Spleen (tissue), 11 donors: ENCODE results near the gene GP1BB. TPM values are rescaled to one million over a fixed set of nuclear protein-coding genes. Genes with fewer than 3 reads are reported as not detected.

Experiments
- DNase-seq: peaks from one replicate; pipeline ENCODE4 v3.0.0-alpha.2; 2020
- H3K27ac ChIP-seq, 8 donors: fragments of 200-600 bp; sonication (generic) in 7 of 8; 1 replicate in 4 of 8; 2 replicates in 4 of 8; pipeline versions ENCODE4 v1.5.0 to v1.8.0; 2016 to 2021; ENCODE audit warnings: inconsistent platforms in 4 of 8, mild to moderate bottlenecking in 4 of 8, moderate library complexity in 1 of 8
- H3K27me3 ChIP-seq, 7 donors: fragments of 200-600 bp; sonication (generic) in 6 of 7; replicated peaks in 1 of 7; 1 replicate in 4 of 7; 2 replicates in 3 of 7; pipeline versions ENCODE4 v1.5.0 to v1.8.0; 2016 to 2021; ENCODE audit warnings: inconsistent platforms in 3 of 7, mild to moderate bottlenecking in 1 of 7
- H3K36me3 ChIP-seq, 6 donors: fragments of 200-600 bp; sonication (generic) in 5 of 6; 1 replicate in 4 of 6; 2 replicates in 2 of 6; pipeline versions ENCODE4 v1.5.0 to v1.8.0; 2016 to 2021; ENCODE audit warnings: inconsistent platforms in 2 of 6
- H3K4me1 ChIP-seq, 6 donors: fragments of 200-600 bp; sonication (generic) in 5 of 6; 1 replicate in 3 of 6; 2 replicates in 3 of 6; pipeline versions ENCODE4 v1.5.0 to v1.8.0; 2016 to 2021; ENCODE audit warnings: inconsistent platforms in 3 of 6
- H3K4me3 ChIP-seq, 8 donors: fragments of 200-600 bp; sonication (generic) in 7 of 8; 1 replicate in 4 of 8; 2 replicates in 4 of 8; pipeline versions ENCODE4 v1.5.0 to v1.8.0; 2016 to 2021; ENCODE audit warnings: inconsistent platforms in 4 of 8, mild to moderate bottlenecking in 4 of 8, moderate library complexity in 2 of 8
- H3K9me3 ChIP-seq, 8 donors: fragments of 200-600 bp; sonication (generic) in 7 of 8; 1 replicate in 4 of 8; 2 replicates in 4 of 8; pipeline versions ENCODE4 v1.5.0 to v1.8.0; 2016 to 2021; ENCODE audit warnings: inconsistent platforms in 4 of 8
- POLR2A ChIP-seq, 3 donors: fragments of 450-650 bp; IDR thresholded peaks; one replicate each; pipeline ENCODE4 v1.5.1; 2017; ENCODE audit warnings: antibody characterized with exemption in 3 of 3, mild to moderate bottlenecking in 1 of 3
- POLR2AphosphoS5 ChIP-seq, 3 donors: sonication (generic); formaldehyde crosslinking; IDR thresholded peaks; one replicate each; pipeline ENCODE4 v1.5.1; 2017; ENCODE audit warnings: antibody characterized with exemption in 3 of 3
- WGBS, 5 donors: extraction: QIAGEN DNeasy Blood & Tissue Kit in 3 of 5; methylation state at CpG; one replicate each; pipeline versions ENCODE4 v1.1.5 to v1.1.7; 2013 to 2018; 5-methylcytosine and 5-hydroxymethylcytosine counted together
- intact Hi-C: fragments of 100-400 bp; cut with DNase I; formaldehyde crosslinking; loops from one replicate; pipeline ENCODE4 v1.15.0; 2023; ENCODE audit warnings: low total_unique reads
- polyA plus RNA-seq, 3 donors: library from polyadenylated mRNA; stranded (reverse); fragments of 200-250 nt; gene quantifications; one replicate each; pipeline ENCODE4 v1.2.1, GENCODE V29; 2013
- total RNA-seq, 7 donors: library from RNA; depleted of rRNA in 3 of 7; stranded (reverse); fragments of >200 nt in 3 of 7; fragmentation: NEBNext Ultra II Directional in 4 of 7; extraction: Animal tissue kit (Norgen Biotek cat#: 25700) in 4 of 7; gene quantifications; one replicate each; pipeline versions ENCODE4 v1.1.0 to v1.2.1, GENCODE V29; 2016 to 2021
- TF ChIP-seq, protein P1 (sequence below), 11 experiments: fragments of 200-600 bp in 7 of 11; fragments of 450-650 bp in 4 of 11; sonication (generic) in 4 of 11; IDR thresholded peaks in 8 of 11; conservative IDR thresholded peaks in 3 of 11; 1 replicate in 7 of 11; 2 replicates in 4 of 11; pipeline versions ENCODE4 v1.4.0 to v1.8.0; 2016 to 2021; ENCODE audit warnings: antibody characterized with exemption in 11 of 11, inconsistent platforms in 4 of 11, mild to moderate bottlenecking in 1 of 11
- donor health status: healthy with polysubstance abuse.
- donor health status: DM: no; HTN: no; CAD: no; lungs with moderate emphysema.
- donor health status: DM: no; HTN: no; CAD: no.
- donor health status: Bipolar disorder and iron deficiency.
- donor health status: healthy.
- donor health status: DM: no; HTN: no; CAD: no.
- donor health status: DM: yes; HTN: yes; CAD: no.

GP1BB gene
- total and polyA plus RNA-seq, 10 donors = 4.2 to 25.4 (median 13.1) TPM

DNA sequence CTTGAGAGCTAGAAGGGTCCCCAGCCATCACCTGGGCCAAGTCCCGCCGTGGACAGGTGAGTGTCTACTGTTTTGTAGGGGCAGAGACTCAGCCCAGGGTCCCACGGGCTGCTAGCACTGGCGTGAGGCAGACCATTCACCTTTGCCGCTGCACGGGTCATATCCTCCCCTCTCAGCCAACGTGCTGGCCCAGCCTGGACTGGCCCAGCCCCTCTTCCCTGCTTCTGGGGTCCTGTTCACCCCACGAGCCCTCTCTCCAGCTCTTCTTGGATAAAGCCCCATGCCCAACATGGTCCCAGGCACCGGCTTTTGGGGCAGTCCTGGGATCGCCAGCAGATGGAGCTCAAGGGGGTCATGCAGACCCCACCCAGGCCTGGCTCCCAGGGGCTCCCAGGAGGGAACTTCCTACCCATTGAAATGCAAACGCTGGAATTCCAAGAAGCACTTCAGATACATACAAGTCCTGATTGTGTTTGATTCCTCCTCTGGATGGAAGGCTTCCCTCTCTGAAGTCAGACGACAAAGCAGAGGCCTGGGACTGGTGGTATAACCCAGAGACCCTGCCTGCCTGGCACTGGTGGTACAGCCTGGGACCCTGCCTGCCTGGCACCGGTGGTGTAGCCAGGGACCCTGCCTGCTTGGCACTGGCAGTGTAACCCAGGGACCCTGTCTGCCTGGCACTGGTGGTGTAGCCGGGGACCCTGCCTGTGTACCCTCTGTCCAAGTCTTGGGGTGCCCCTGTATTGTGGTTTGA is 18.0 kb upstream of the GP1BB start:
- no peaks in the 10 kb centered on the region for H3K36me3 ChIP-seq
- H3K27me3 ChIP-seq = peaks cover 0 to 84% (median 12%) of the 10 kb centered on the region in 7 donors
- no peak for TF ChIP-seq POLR2AphosphoS5 (IDR thresholded peaks at IDR 0.05)
- TF ChIP-seq POLR2A (IDR thresholded peaks at IDR 0.05) = no peak
- TF ChIP-seq, protein P1, sequence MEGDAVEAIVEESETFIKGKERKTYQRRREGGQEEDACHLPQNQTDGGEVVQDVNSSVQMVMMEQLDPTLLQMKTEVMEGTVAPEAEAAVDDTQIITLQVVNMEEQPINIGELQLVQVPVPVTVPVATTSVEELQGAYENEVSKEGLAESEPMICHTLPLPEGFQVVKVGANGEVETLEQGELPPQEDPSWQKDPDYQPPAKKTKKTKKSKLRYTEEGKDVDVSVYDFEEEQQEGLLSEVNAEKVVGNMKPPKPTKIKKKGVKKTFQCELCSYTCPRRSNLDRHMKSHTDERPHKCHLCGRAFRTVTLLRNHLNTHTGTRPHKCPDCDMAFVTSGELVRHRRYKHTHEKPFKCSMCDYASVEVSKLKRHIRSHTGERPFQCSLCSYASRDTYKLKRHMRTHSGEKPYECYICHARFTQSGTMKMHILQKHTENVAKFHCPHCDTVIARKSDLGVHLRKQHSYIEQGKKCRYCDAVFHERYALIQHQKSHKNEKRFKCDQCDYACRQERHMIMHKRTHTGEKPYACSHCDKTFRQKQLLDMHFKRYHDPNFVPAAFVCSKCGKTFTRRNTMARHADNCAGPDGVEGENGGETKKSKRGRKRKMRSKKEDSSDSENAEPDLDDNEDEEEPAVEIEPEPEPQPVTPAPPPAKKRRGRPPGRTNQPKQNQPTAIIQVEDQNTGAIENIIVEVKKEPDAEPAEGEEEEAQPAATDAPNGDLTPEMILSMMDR (IDR thresholded peaks at IDR 0.05 in 8 of 11, conservative IDR thresholded peaks at IDR 0.05 in 3 of 11) = no peak
- 79 to 86% (median 81%) methylated on average over 13 to 14 of the region's 14 CpGs for WGBS, 5 donors
- peaks cover 0 to 20% (median 2%) of the 10 kb centered on the region in 6 donors for H3K4me1 ChIP-seq
- H3K4me3 ChIP-seq = no peak overlapping the region
- H3K9me3 ChIP-seq = no peaks in the 10 kb centered on the region
- DNase-seq = peak; percentile 41
- H3K27ac ChIP-seq = no peak overlapping the region
- intact Hi-C loops = no loop called here

DNA sequence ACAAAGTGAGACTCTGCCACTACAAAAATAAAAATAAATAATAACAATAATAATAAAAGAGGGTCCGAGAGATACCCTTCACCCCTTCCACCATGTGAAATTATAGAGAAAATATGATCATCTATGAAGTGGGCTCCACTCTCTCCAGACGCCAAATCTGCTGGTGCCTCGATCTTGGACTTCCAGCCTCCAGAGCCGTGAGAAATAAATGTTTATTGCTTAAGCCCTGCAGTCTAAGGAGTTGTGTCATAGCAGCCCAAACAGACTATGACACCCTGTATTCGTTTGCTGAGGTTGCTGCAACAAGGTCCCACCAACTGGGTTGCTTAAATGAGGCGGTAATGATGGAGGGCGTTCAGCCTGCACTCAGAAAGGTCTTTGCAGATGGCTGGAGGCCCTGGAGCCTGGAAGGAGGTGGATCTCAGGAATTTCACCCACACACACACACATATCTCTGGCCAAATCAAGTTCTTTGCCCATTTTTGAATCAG is 16.6 kb upstream of the GP1BB start:
- Histone ChIP-seq H3K4me1 (peaks cover 0 to 20% (median 2%) of the 10 kb centered on the region in 6 donors), H3K36me3 (no peaks in the 10 kb centered on the region), H3K9me3 (no peaks in the 10 kb centered on the region), H3K27me3 (peaks cover 0 to 84% (median 12%) of the 10 kb centered on the region in 7 donors), H3K27ac (no peak overlapping the region), H3K4me3 (no peak overlapping the region)
- intact Hi-C loops = no loop called here
- no peak for DNase-seq
- TF ChIP-seq POLR2AphosphoS5 (IDR thresholded peaks at IDR 0.05) = no peak
- TF ChIP-seq POLR2A (IDR thresholded peaks at IDR 0.05) = no peak
- TF ChIP-seq, protein P1 (IDR thresholded peaks at IDR 0.05 in 8 of 11, conservative IDR thresholded peaks at IDR 0.05 in 3 of 11) = no peak
- 57 to 79% (median 69%) methylated on average over 7 of the region's 7 CpGs for WGBS, 5 donors

DNA sequence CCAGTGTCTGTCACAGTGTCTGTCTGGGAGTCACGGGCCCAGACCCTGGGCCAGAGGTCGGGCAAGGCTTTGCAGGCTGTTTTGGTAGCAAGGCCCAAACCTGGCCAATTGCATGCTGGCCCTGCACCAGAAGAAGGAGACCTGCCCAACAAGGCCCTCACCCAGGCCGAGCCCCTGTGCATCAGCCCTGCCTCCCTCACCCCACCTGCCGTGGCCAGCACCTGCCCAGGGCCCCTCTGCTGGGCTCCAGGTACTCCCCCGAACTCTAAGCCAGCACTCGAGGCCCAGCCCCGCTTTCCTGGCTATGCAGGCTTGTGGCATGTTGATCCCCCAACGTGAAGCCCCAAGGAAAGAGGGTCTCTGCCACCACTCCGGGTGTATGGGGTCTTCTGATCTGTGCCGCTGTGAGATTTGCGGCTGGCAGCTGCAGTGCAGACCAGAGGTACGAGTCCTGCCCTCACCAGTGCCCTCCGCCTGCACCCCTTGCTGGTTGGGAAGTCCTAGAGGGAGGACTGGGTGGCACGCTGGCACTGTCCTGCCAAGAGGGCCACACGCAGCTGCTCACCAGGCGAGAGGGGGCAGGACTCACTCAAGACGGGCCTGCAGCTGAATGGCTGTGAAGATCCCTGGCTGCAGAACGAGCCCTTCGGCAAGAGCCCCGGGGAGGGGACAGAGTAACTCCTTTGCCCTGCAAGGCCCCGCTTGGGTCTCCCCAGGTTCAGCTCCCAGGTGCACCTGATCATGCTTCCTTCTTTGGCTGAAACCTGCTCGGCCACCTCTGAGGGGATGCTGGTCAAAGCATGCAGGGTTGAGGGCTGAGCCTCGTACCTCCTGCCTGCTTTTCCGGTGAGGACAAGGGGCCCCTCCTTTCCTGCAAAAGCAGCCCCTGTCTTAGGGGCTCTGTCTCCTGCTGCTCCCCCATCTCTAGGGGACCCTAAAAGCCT is 15.7 kb upstream of the GP1BB start:
- WGBS, 5 donors = 75 to 88% (median 84%) methylated on average over 11 to 24 of the region's 24 CpGs
- intact Hi-C loops = no loop called here
- DNase-seq = peak; percentile 61

More for the DNA sequence above, 15.7 kb upstream of the GP1BB start:
- H3K27ac ChIP-seq = no peak overlapping the region
- no peaks in the 10 kb centered on the region for H3K9me3 ChIP-seq
- TF ChIP-seq POLR2A (IDR thresholded peaks at IDR 0.05) (no peak), POLR2AphosphoS5 (IDR thresholded peaks at IDR 0.05) (no peak)
- TF ChIP-seq, protein P1 (IDR thresholded peaks at IDR 0.05 in 8 of 11, conservative IDR thresholded peaks at IDR 0.05 in 3 of 11) = no peak
- no peak overlapping the region for H3K4me3 ChIP-seq
- H3K36me3 ChIP-seq = no peaks in the 10 kb centered on the region
- H3K27me3 ChIP-seq = peaks cover 0 to 79% (median 12%) of the 10 kb centered on the region in 7 donors
- H3K4me1 ChIP-seq = peaks cover 0 to 20% (median 2%) of the 10 kb centered on the region in 6 donors
